H9 (cell line): ENCODE results near the gene OOSP4B. TPM values are rescaled to one million over a fixed set of nuclear protein-coding genes. Genes with fewer than 3 reads are reported as not detected.

Source experiments
- DNase-seq: peaks from one replicate; pipeline ENCODE4 v3.0.0-alpha.2; 2017
- H2AFZ ChIP-seq: one replicate; pipeline ENCODE4 v1.6.1; 2013; ENCODE audit warnings: mild to moderate bottlenecking, low read length, control low read depth, moderate library complexity
- H2AK5ac ChIP-seq: 2 replicates; pipeline ENCODE4 v1.6.1; 2013; ENCODE audit warnings: low read length, control low read depth, mixed read lengths; ENCODE audit not compliant: insufficient read length
- H2BK120ac ChIP-seq: one replicate; pipeline ENCODE4 v1.6.1; 2013; ENCODE audit warnings: low read depth, mild to moderate bottlenecking, low read length, control low read depth, inconsistent platforms; ENCODE audit not compliant: poor library complexity, severe bottlenecking
- H2BK12ac ChIP-seq: 2 replicates; pipeline ENCODE4 v1.6.1; 2013; ENCODE audit warnings: low read length, control low read depth, mixed read lengths, low read depth; ENCODE audit not compliant: insufficient read length
- H2BK15ac ChIP-seq: 2 replicates; pipeline ENCODE4 v1.6.1; 2013; ENCODE audit warnings: low read depth, low read length, control low read depth
- H2BK20ac ChIP-seq: one replicate; pipeline ENCODE4 v1.6.1; 2013; ENCODE audit warnings: low read depth, mild to moderate bottlenecking, low read length, control low read depth, inconsistent platforms; ENCODE audit not compliant: poor library complexity, severe bottlenecking
- H2BK5ac ChIP-seq: 2 replicates; pipeline ENCODE4 v1.6.1; 2013; ENCODE audit warnings: low read length, control low read depth, mixed read lengths; ENCODE audit not compliant: insufficient read length
- H3K14ac ChIP-seq: 2 replicates; pipeline ENCODE4 v1.6.1; 2013; ENCODE audit warnings: low read length, control low read depth; ENCODE audit not compliant: insufficient read depth
- H3K18ac ChIP-seq: 2 replicates; pipeline ENCODE4 v1.6.1; 2013; ENCODE audit warnings: low read depth, mild to moderate bottlenecking, mixed read lengths, low read length, control low read depth; ENCODE audit not compliant: insufficient read length
- H3K23ac ChIP-seq: 2 replicates; pipeline ENCODE4 v1.6.1; 2013; ENCODE audit warnings: low read length, control low read depth, mixed read lengths, low read depth; ENCODE audit not compliant: insufficient read length
- H3K23me2 ChIP-seq: 2 replicates; pipeline ENCODE4 v1.6.1; 2013; ENCODE audit warnings: low read depth, mild to moderate bottlenecking, mixed read lengths, low read length, control low read depth; ENCODE audit not compliant: insufficient read length, poor library complexity, severe bottlenecking
- H3K27ac ChIP-seq: 2 replicates; pipeline ENCODE4 v1.5.1; 2013; ENCODE audit warnings: low read length, control low read depth, mixed read lengths, low read depth; ENCODE audit not compliant: insufficient read length
- H3K27me3 ChIP-seq: 2 replicates; pipeline ENCODE4 v1.6.1; 2013; ENCODE audit warnings: low read length, control low read depth, inconsistent platforms; ENCODE audit not compliant: insufficient read depth
- H3K4ac ChIP-seq: 2 replicates; pipeline ENCODE4 v1.6.1; 2013; ENCODE audit warnings: low read depth, mild to moderate bottlenecking, control low read depth, inconsistent platforms, low read length, moderate library complexity
- H3K4me1 ChIP-seq: 2 replicates; pipeline ENCODE4 v1.6.1; 2013; ENCODE audit warnings: low read length, control low read depth, inconsistent platforms; ENCODE audit not compliant: insufficient read depth
- H3K4me2 ChIP-seq: 2 replicates; pipeline ENCODE4 v1.6.1; 2013; ENCODE audit warnings: low read length, control low read depth, mixed read lengths; ENCODE audit not compliant: insufficient read length, insufficient read depth
- H3K56ac ChIP-seq: 2 replicates; pipeline ENCODE4 v1.6.1; 2013; ENCODE audit warnings: low read depth, mild to moderate bottlenecking, mixed read lengths, low read length, control low read depth; ENCODE audit not compliant: insufficient read length
- H3K79me1 ChIP-seq: 2 replicates; pipeline ENCODE4 v1.6.1; 2013; ENCODE audit warnings: low read depth, mild to moderate bottlenecking, moderate library complexity, low read length, control low read depth, inconsistent platforms; ENCODE audit not compliant: insufficient read depth, poor library complexity, severe bottlenecking
- H3K79me2 ChIP-seq: 2 replicates; pipeline ENCODE4 v1.6.1; 2013; ENCODE audit warnings: low read length, control low read depth, inconsistent platforms; ENCODE audit not compliant: insufficient read depth
- H3K9ac ChIP-seq: 2 replicates; pipeline ENCODE4 v1.6.1; 2013; ENCODE audit warnings: low read length, control low read depth, mixed read lengths; ENCODE audit not compliant: insufficient read length; ENCODE audit errors: extremely low read depth
- H3K9me3 ChIP-seq: one replicate; pipeline ENCODE4 v1.6.1; 2013; ENCODE audit warnings: low read depth, low read length, inconsistent platforms; ENCODE audit not compliant: control insufficient read depth
- H3T11ph ChIP-seq: one replicate; pipeline ENCODE4 v1.6.1; 2013; ENCODE audit warnings: mild to moderate bottlenecking, low read length, control low read depth, inconsistent platforms
- H4K20me1 ChIP-seq: one replicate; pipeline ENCODE4 v1.6.1; 2013; ENCODE audit not compliant: control insufficient read depth, insufficient read length, insufficient read depth
- H4K5ac ChIP-seq: 2 replicates; pipeline ENCODE4 v1.6.1; 2013; ENCODE audit warnings: low read depth, mild to moderate bottlenecking, mixed read lengths, low read length, control low read depth; ENCODE audit not compliant: insufficient read length
- H4K8ac ChIP-seq: replicated peaks from 2 replicates; pipeline ENCODE4 v1.6.1; 2013; ENCODE audit warnings: low read length, control low read depth, mixed read lengths, low read depth; ENCODE audit not compliant: insufficient read length
- H4K91ac ChIP-seq: 2 replicates; pipeline ENCODE4 v1.6.1; 2013; ENCODE audit warnings: low read depth, mild to moderate bottlenecking, moderate library complexity, mixed read lengths, low read length, control low read depth; ENCODE audit not compliant: insufficient read length
- H3K27ac Mint-ChIP-seq, 3 experiments: 2 replicates in 2 of 3; 3 replicates in 1 of 3; pipeline ENCODE4 v1.8.0; 2020 to 2021; ENCODE audit warnings: mixed read lengths in 3 of 3, mild to moderate bottlenecking in 1 of 3, moderate library complexity in 1 of 3
- H3K27me3 Mint-ChIP-seq: 2 replicates; pipeline ENCODE4 v1.8.0; 2021; ENCODE audit warnings: low read depth, mild to moderate bottlenecking, moderate library complexity, mixed read lengths
- H3K36me3 Mint-ChIP-seq, 3 experiments: 2 replicates in 2 of 3; 3 replicates in 1 of 3; pipeline ENCODE4 v1.8.0; 2020 to 2021; ENCODE audit warnings: low read depth in 3 of 3, mixed read lengths in 3 of 3; ENCODE audit not compliant: insufficient read depth in 1 of 3
- H3K4me1 Mint-ChIP-seq, 2 experiments: 2 replicates each; pipeline ENCODE4 v1.8.0; 2020; ENCODE audit warnings: mixed read lengths in 2 of 2
- H3K4me3 Mint-ChIP-seq, 2 experiments: 2 replicates in 1 of 2; 3 replicates in 1 of 2; pipeline ENCODE4 v1.8.0; 2020 to 2021; ENCODE audit warnings: mild to moderate bottlenecking in 2 of 2, mixed read lengths in 2 of 2, moderate library complexity in 1 of 2
- H3K9me3 Mint-ChIP-seq, 2 experiments: 2 replicates in 1 of 2; 3 replicates in 1 of 2; pipeline ENCODE4 v1.8.0; 2020; ENCODE audit warnings: mild to moderate bottlenecking in 2 of 2, mixed read lengths in 2 of 2, moderate library complexity in 1 of 2
- WGBS: extraction: QIAGEN DNeasy Blood & Tissue Kit; methylation state at CpG from one replicate; pipeline ENCODE4 v1.1.7; 2013; ENCODE audit warnings: missing lambda C conversion rate, low lambda C conversion rate, mixed read lengths; ENCODE audit not compliant: insufficient read length; ENCODE audit errors: extremely low coverage; 5-methylcytosine and 5-hydroxymethylcytosine counted together
- total RNA-seq: library from RNA; stranded (reverse); gene quantifications from 2 replicates; pipeline ENCODE4 v1.2.1, GENCODE V29; 2021
- TF ChIP-seq, protein P1 (sequence below): fragments of 200-600 bp; sonication (generic); conservative IDR thresholded peaks from 3 replicates; pipeline ENCODE4 v1.8.0; 2021; ENCODE audit warnings: antibody characterized with exemption, mild to moderate bottlenecking

The OOSP4B gene
- total RNA-seq, 1 experiment from 2014 or later = not detected

DNA sequence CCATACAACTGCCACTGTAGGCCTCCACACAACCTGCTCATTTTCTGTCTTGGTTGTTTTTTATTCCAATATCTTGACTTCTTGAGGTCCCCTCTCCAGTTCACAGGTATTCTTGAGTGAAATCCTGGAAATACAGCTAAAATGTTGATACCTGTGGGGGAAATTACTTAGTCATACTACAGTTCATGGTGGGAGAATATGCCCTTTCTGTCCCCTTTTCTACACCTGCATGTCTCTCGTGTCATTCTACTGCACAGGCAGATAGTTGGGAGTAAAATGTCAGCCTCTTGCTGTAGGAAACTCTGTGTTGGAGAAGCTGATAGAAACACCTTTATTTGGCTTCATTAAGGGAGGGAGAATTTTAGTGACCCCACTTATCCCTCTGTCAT lies 48.6 kb upstream of the OOSP4B start:
- H2AFZ ChIP-seq = no peak overlapping the region
- Mint-ChIP-seq H3K4me3 (no peak overlapping the region), H3K4me1 (peaks cover 23% of the 10 kb centered on the region in 2 experiments), H3K9me3 (no peaks in the 10 kb centered on the region), H3K27me3 (no peaks in the 10 kb centered on the region), H3K27ac (no peak overlapping the region), H3K36me3 (no peaks in the 10 kb centered on the region)
- no peak overlapping the region for H4K91ac ChIP-seq
- H2AK5ac ChIP-seq = no peak overlapping the region
- H4K5ac ChIP-seq = no peak overlapping the region
- H2BK20ac ChIP-seq = no peak overlapping the region
- no peak overlapping the region for H3K27ac ChIP-seq
- no peaks in the 10 kb centered on the region for H3K23me2 ChIP-seq
- H3K4me1 ChIP-seq = peaks cover 4% of the 10 kb centered on the region; the same call in 1 of the 2 replicates
- H2BK120ac ChIP-seq = no peak overlapping the region
- H3K56ac ChIP-seq = no peak overlapping the region
- no peak overlapping the region for H4K8ac ChIP-seq
- H3K9ac ChIP-seq = no peak overlapping the region
- no peak overlapping the region for H3K23ac ChIP-seq
- WGBS = no CpG with 5 or more reads among the region's 1 CpG
- H3K4me2 ChIP-seq = no peak overlapping the region
- H3K18ac ChIP-seq = no peak overlapping the region
- DNase-seq = no peak
- no peak overlapping the region for H2BK12ac ChIP-seq
- H3K79me1 ChIP-seq = no peaks in the 10 kb centered on the region
- TF ChIP-seq, protein P1, sequence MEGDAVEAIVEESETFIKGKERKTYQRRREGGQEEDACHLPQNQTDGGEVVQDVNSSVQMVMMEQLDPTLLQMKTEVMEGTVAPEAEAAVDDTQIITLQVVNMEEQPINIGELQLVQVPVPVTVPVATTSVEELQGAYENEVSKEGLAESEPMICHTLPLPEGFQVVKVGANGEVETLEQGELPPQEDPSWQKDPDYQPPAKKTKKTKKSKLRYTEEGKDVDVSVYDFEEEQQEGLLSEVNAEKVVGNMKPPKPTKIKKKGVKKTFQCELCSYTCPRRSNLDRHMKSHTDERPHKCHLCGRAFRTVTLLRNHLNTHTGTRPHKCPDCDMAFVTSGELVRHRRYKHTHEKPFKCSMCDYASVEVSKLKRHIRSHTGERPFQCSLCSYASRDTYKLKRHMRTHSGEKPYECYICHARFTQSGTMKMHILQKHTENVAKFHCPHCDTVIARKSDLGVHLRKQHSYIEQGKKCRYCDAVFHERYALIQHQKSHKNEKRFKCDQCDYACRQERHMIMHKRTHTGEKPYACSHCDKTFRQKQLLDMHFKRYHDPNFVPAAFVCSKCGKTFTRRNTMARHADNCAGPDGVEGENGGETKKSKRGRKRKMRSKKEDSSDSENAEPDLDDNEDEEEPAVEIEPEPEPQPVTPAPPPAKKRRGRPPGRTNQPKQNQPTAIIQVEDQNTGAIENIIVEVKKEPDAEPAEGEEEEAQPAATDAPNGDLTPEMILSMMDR = no peak
- H4K20me1 ChIP-seq = no peaks in the 10 kb centered on the region
- no peak overlapping the region for H2BK5ac ChIP-seq
- no peaks in the 10 kb centered on the region for H3K79me2 ChIP-seq
- H3K4ac ChIP-seq = no peak overlapping the region
- no peak overlapping the region for H2BK15ac ChIP-seq
- H3T11ph ChIP-seq = no peak overlapping the region
- H3K27me3 ChIP-seq = no peaks in the 10 kb centered on the region
- no peaks in the 10 kb centered on the region for H3K9me3 ChIP-seq
- no peak overlapping the region for H3K14ac ChIP-seq
